K562 (cell line): ENCODE results near the gene OPN1MW3. TPM values are rescaled to one million over a fixed set of nuclear protein-coding genes. Genes with fewer than 3 reads are reported as not detected.

Experiments
- ATAC-seq: fragments of 200-7000 bp; cut with Tn5 transposase; 3 replicates; pipeline ENCODE4 v1.9.1; 2020; ENCODE audit warnings: moderate library complexity
- BruUV-seq: library from RNA; stranded (reverse); fragments of 400-500 nt; replicated peaks from 2 replicates; lab custom pipeline; 2021; lab: Mats Ljungman, UMichigan
- CTCF ChIA-PET: fragments of 300-600 bp; formaldehyde crosslinking; extraction: SDS; loops from one replicate; lab custom pipeline; 2021; ENCODE audit warnings: low intra/inter-chr PET ratio; lab: Yijun Ruan, JAX
- POLR2A ChIA-PET: fragments of 300-600, 350-650 bp; sonication (Branson Sonifier 250); formaldehyde crosslinking; extraction: SDS; loops from one replicate; lab custom pipeline; 2021; ENCODE audit warnings: antibody characterized with exemption, inconsistent platforms; lab: Yijun Ruan, JAX
- DNase-seq, 4 experiments: peaks; one replicate each; pipeline versions ENCODE4 v3.0.0 to v3.0.0-alpha.2; 2011 to 2018; ENCODE audit warnings: low spot score in 3 of 4, mixed read lengths in 3 of 4; ENCODE audit errors: extremely low read depth in 1 of 4
- FAIRE-seq: peaks from 2 replicates; lab custom pipeline; 2011; peaks lifted over from hg19 to GRCh38; lab: Jason Lieb, UNC
- H2AFZ ChIP-seq: 2 replicates; pipeline ENCODE4 v1.6.0; 2011; ENCODE audit warnings: low read depth, low read length, control low read depth, inconsistent platforms
- H3K27ac ChIP-seq: fragments of 200-600 bp; 3 replicates; pipeline ENCODE4 v1.8.0; 2011; ENCODE audit warnings: low read depth, mild to moderate bottlenecking, control low read depth, inconsistent platforms, low read length, moderate library complexity, mixed read lengths; ENCODE audit errors: extremely low read depth
- H3K27me3 ChIP-seq, 2 experiments: fragments of 300-600 bp in 1 of 2; 2 replicates in 1 of 2; 3 replicates in 1 of 2; pipeline versions ENCODE4 v1.6.0 to v1.8.0; 2011; ENCODE audit warnings: inconsistent platforms in 2 of 2, low read length in 2 of 2, mild to moderate bottlenecking in 1 of 2, mixed read lengths in 1 of 2, moderate library complexity in 1 of 2; ENCODE audit not compliant: control insufficient read depth in 2 of 2, insufficient read depth in 2 of 2
- H3K36me3 ChIP-seq: fragments of 300-600 bp; 3 replicates; pipeline ENCODE4 v1.8.0; 2011; ENCODE audit warnings: mild to moderate bottlenecking, low read length, inconsistent platforms; ENCODE audit not compliant: control insufficient read depth, insufficient read depth
- H3K4me1 ChIP-seq, 2 experiments: fragments of 200-600 bp in 1 of 2; replicated peaks in 1 of 2; 2 replicates in 1 of 2; 3 replicates in 1 of 2; pipeline versions ENCODE4 v1.5.1 to v1.8.0; 2011; ENCODE audit warnings: inconsistent platforms in 2 of 2, low read length in 2 of 2, mild to moderate bottlenecking in 1 of 2, mixed read lengths in 1 of 2, moderate library complexity in 1 of 2; ENCODE audit not compliant: control insufficient read depth in 2 of 2, insufficient read depth in 2 of 2
- H3K4me2 ChIP-seq: 2 replicates; pipeline ENCODE4 v1.6.1; 2011; ENCODE audit warnings: low read length, control low read depth, inconsistent platforms, mixed read lengths; ENCODE audit not compliant: insufficient read depth
- H3K4me3 ChIP-seq: fragments of 200-600 bp; sonication (generic), shearing (Covaris generic); 2 replicates; pipeline ENCODE4 v1.5.1; 2016; ENCODE audit warnings: control low read depth, inconsistent platforms
- H3K79me2 ChIP-seq: fragments of 200-600 bp; 3 replicates; pipeline ENCODE4 v1.8.0; 2011; ENCODE audit warnings: low read length, inconsistent platforms; ENCODE audit not compliant: control insufficient read depth, insufficient read depth
- H3K9ac ChIP-seq, 2 experiments: 2 replicates each; pipeline versions ENCODE4 v1.6.0 to v1.6.1; 2011; ENCODE audit warnings: low read depth in 2 of 2, low read length in 2 of 2, control low read depth in 1 of 2, inconsistent platforms in 1 of 2, mild to moderate bottlenecking in 1 of 2, mixed read lengths in 1 of 2; ENCODE audit not compliant: insufficient read depth in 1 of 2
- H3K9me1 ChIP-seq: one replicate; pipeline ENCODE4 v1.6.0; 2011; ENCODE audit warnings: inconsistent platforms, mild to moderate bottlenecking, low read length, moderate library complexity; ENCODE audit not compliant: control insufficient read depth, insufficient read depth
- H3K9me3 ChIP-seq: replicated peaks from 2 replicates; pipeline ENCODE4 v1.5.1; 2011; ENCODE audit warnings: low read depth, low read length, inconsistent platforms; ENCODE audit not compliant: control insufficient read depth, insufficient read depth
- H4K20me1 ChIP-seq: replicated peaks from 2 replicates; pipeline ENCODE4 v1.6.1; 2011; ENCODE audit warnings: low read length, inconsistent platforms, mixed read lengths; ENCODE audit not compliant: control insufficient read depth, insufficient read depth
- ADNP ChIP-seq: fragments of 200-800 bp; sonication (Bioruptor generic); IDR thresholded peaks from 2 replicates; pipeline ENCODE4 v1.6.1; 2016; ENCODE audit warnings: missing genetic modification characterization, missing compliant biosample characterization
- ETV5 ChIP-seq: sonication (generic); formaldehyde crosslinking; IDR thresholded peaks from 2 replicates; pipeline ENCODE4 v1.4.0; 2020; ENCODE audit warnings: low read depth, mild to moderate bottlenecking, missing genetic modification reagents
- FUS ChIP-seq: fragments of 200-400 bp; formaldehyde crosslinking; optimal IDR thresholded peaks from 2 replicates; pipeline ENCODE3; 2017; ENCODE audit warnings: low read depth, low read length
- ZKSCAN8 ChIP-seq: fragments of 200-800 bp; sonication (Bioruptor generic); IDR thresholded peaks from 2 replicates; pipeline ENCODE4 v1.6.1; 2016; ENCODE audit warnings: missing genetic modification characterization, missing compliant biosample characterization
- WGBS: fragments of 100-300 bp; shearing (Covaris generic); methylation state at CpG from one replicate; pipeline ENCODE4 v1.1.6; 2016; ENCODE audit warnings: low coverage, mixed read lengths; ENCODE audit not compliant: insufficient coverage; ENCODE audit errors: missing lambda C conversion rate; 5-methylcytosine and 5-hydroxymethylcytosine counted together
- in situ Hi-C: fragments of 300-500 bp; cut with MboI; formaldehyde crosslinking; loops from 4 replicates; pipeline ENCODE4 v1.15.0; 2018; ENCODE audit warnings: inconsistent platforms, mixed read lengths
- intact Hi-C: fragments of 100-400 bp; cut with micrococcal nuclease; formaldehyde crosslinking; loops from 2 replicates; pipeline ENCODE4 v1.14.2; 2022
- polyA plus RNA-seq, 8 experiments: library from polyadenylated mRNA; depleted of rRNA in 4 of 8; stranded (reverse) in 5 of 8; unstranded in 3 of 8; fragments of >200 nt; fragmentation: Nextera tagmentation in 2 of 8; fragmentation: Illumina TruSeq in 1 of 8; extraction: Ambion mirVana in 2 of 8; extraction: Trizol in 1 of 8; gene quantifications; 2 replicates each; pipeline versions ENCODE4 v1.2.1 to v1.2.3, GENCODE V29; 2011 to 2014; ENCODE audit warnings: inconsistent platforms in 1 of 8, missing spikeins in 1 of 8
- total RNA-seq, 7 experiments: library from RNA; depleted of rRNA in 6 of 7; stranded (reverse); fragments of >200 nt in 6 of 7; fragmentation: Illumina TruSeq in 2 of 7; extraction: Trizol in 2 of 7; gene quantifications; 2 replicates each; pipeline versions ENCODE4 v1.2.1 to v1.2.3, GENCODE V29; 2011 to 2021; ENCODE audit warnings: low replicate concordance in 1 of 7
- TF ChIP-seq, protein P1 (sequence below): fragments of 150-350 bp; IDR thresholded peaks from 2 replicates; pipeline ENCODE4 v1.6.1; 2014; ENCODE audit warnings: low read depth, mild to moderate bottlenecking, low read length, borderline replicate concordance
- TF ChIP-seq, protein P2 (sequence below): fragments of 450-650 bp; IDR thresholded peaks from 2 replicates; pipeline ENCODE4 v1.6.1; 2016; ENCODE audit warnings: mild to moderate bottlenecking, moderate library complexity

OPN1MW3 gene
- total and polyA plus RNA-seq, 9 of the 15 experiments (the other 6 are each of a cell fraction or from before 2014, with no cell fraction given): not detected

DNA sequence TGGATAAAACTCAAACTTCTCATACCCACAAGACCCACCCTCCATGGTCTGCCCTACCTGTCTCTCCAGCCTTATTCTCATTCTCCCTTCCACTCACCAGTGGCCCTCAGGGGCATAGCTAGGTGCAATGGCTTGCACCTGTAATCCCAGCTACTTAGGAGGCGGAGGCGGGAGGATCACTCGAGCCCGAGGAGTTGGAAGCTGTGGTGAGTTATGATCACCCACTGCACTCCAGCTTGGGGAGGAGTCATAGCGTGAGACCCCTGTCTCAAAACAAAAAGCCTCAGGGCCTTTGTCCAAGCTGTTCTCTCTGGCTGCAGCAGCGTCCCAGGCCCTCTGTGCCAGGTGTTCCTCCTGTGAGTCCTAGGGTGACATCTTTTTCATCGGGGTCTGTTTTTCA is 54.7 kb downstream of the OPN1MW3 start (continued):
- TF ChIP-seq FUS: no peak

DNA sequence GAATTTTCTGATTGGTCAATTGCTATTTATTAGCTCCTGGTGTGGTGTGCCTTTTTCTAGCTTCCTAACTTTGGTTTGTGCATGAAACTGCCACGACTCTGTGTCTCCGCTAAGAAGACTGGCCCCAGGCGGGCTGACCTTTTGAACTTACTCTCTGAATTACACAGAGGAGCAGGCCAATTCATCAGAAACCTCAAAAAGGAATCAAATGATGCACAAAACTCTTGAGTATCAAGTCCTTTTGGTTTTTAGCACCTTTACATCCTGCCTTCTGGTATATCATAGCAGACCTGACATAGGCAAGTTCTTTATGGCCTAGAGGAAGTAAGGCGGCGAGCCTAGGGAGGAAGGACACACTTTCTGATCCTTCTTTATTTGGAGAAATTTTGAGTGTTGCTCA is 55.8 kb downstream of the OPN1MW3 start:
- Histone ChIP-seq H3K36me3 (no peaks in the 10 kb centered on the region), H3K27ac (no peak overlapping the region), H4K20me1 (no peaks in the 10 kb centered on the region), H3K4me3 (no peak overlapping the region), H3K9ac (no peak overlapping the region), H3K4me2 (no peak overlapping the region), H3K4me1 (peaks cover 2 to 3% of the 10 kb centered on the region in 2 experiments; a peak in 3 of 5 replicates), H3K27me3 (no peaks in the 10 kb centered on the region), H3K9me1 (no peaks in the 10 kb centered on the region), H3K79me2 (no peaks in the 10 kb centered on the region), H3K9me3 (no peaks in the 10 kb centered on the region), H2AFZ (no peak overlapping the region)
- intact Hi-C loops (no loop called here), in situ Hi-C loops (loop anchor here (25.0 kb wide), 1 partner anchor 101 kb away; the partner anchor contains the start of gene OPN1MW2)
- FAIRE-seq (no peak), DNase-seq (no peak), ATAC-seq (no peak)
- ChIA-PET POLR2A (no interaction called here), CTCF (no interaction called here)
- WGBS: 71% methylated on average over 5 of the region's 5 CpGs
- no TSS peak for BruUV-seq
- TF ChIP-seq ADNP (tag): no peak
- TF ChIP-seq, protein P1, sequence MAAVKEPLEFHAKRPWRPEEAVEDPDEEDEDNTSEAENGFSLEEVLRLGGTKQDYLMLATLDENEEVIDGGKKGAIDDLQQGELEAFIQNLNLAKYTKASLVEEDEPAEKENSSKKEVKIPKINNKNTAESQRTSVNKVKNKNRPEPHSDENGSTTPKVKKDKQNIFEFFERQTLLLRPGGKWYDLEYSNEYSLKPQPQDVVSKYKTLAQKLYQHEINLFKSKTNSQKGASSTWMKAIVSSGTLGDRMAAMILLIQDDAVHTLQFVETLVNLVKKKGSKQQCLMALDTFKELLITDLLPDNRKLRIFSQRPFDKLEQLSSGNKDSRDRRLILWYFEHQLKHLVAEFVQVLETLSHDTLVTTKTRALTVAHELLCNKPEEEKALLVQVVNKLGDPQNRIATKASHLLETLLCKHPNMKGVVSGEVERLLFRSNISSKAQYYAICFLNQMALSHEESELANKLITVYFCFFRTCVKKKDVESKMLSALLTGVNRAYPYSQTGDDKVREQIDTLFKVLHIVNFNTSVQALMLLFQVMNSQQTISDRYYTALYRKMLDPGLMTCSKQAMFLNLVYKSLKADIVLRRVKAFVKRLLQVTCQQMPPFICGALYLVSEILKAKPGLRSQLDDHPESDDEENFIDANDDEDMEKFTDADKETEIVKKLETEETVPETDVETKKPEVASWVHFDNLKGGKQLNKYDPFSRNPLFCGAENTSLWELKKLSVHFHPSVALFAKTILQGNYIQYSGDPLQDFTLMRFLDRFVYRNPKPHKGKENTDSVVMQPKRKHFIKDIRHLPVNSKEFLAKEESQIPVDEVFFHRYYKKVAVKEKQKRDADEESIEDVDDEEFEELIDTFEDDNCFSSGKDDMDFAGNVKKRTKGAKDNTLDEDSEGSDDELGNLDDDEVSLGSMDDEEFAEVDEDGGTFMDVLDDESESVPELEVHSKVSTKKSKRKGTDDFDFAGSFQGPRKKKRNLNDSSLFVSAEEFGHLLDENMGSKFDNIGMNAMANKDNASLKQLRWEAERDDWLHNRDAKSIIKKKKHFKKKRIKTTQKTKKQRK: no peak
- TF ChIP-seq, protein P2, sequence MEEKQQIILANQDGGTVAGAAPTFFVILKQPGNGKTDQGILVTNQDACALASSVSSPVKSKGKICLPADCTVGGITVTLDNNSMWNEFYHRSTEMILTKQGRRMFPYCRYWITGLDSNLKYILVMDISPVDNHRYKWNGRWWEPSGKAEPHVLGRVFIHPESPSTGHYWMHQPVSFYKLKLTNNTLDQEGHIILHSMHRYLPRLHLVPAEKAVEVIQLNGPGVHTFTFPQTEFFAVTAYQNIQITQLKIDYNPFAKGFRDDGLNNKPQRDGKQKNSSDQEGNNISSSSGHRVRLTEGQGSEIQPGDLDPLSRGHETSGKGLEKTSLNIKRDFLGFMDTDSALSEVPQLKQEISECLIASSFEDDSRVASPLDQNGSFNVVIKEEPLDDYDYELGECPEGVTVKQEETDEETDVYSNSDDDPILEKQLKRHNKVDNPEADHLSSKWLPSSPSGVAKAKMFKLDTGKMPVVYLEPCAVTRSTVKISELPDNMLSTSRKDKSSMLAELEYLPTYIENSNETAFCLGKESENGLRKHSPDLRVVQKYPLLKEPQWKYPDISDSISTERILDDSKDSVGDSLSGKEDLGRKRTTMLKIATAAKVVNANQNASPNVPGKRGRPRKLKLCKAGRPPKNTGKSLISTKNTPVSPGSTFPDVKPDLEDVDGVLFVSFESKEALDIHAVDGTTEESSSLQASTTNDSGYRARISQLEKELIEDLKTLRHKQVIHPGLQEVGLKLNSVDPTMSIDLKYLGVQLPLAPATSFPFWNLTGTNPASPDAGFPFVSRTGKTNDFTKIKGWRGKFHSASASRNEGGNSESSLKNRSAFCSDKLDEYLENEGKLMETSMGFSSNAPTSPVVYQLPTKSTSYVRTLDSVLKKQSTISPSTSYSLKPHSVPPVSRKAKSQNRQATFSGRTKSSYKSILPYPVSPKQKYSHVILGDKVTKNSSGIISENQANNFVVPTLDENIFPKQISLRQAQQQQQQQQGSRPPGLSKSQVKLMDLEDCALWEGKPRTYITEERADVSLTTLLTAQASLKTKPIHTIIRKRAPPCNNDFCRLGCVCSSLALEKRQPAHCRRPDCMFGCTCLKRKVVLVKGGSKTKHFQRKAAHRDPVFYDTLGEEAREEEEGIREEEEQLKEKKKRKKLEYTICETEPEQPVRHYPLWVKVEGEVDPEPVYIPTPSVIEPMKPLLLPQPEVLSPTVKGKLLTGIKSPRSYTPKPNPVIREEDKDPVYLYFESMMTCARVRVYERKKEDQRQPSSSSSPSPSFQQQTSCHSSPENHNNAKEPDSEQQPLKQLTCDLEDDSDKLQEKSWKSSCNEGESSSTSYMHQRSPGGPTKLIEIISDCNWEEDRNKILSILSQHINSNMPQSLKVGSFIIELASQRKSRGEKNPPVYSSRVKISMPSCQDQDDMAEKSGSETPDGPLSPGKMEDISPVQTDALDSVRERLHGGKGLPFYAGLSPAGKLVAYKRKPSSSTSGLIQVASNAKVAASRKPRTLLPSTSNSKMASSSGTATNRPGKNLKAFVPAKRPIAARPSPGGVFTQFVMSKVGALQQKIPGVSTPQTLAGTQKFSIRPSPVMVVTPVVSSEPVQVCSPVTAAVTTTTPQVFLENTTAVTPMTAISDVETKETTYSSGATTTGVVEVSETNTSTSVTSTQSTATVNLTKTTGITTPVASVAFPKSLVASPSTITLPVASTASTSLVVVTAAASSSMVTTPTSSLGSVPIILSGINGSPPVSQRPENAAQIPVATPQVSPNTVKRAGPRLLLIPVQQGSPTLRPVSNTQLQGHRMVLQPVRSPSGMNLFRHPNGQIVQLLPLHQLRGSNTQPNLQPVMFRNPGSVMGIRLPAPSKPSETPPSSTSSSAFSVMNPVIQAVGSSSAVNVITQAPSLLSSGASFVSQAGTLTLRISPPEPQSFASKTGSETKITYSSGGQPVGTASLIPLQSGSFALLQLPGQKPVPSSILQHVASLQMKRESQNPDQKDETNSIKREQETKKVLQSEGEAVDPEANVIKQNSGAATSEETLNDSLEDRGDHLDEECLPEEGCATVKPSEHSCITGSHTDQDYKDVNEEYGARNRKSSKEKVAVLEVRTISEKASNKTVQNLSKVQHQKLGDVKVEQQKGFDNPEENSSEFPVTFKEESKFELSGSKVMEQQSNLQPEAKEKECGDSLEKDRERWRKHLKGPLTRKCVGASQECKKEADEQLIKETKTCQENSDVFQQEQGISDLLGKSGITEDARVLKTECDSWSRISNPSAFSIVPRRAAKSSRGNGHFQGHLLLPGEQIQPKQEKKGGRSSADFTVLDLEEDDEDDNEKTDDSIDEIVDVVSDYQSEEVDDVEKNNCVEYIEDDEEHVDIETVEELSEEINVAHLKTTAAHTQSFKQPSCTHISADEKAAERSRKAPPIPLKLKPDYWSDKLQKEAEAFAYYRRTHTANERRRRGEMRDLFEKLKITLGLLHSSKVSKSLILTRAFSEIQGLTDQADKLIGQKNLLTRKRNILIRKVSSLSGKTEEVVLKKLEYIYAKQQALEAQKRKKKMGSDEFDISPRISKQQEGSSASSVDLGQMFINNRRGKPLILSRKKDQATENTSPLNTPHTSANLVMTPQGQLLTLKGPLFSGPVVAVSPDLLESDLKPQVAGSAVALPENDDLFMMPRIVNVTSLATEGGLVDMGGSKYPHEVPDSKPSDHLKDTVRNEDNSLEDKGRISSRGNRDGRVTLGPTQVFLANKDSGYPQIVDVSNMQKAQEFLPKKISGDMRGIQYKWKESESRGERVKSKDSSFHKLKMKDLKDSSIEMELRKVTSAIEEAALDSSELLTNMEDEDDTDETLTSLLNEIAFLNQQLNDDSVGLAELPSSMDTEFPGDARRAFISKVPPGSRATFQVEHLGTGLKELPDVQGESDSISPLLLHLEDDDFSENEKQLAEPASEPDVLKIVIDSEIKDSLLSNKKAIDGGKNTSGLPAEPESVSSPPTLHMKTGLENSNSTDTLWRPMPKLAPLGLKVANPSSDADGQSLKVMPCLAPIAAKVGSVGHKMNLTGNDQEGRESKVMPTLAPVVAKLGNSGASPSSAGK: no peak
- no peak for TF ChIP-seq ETV5
- no peak for TF ChIP-seq ZKSCAN8 (CRISPR knock-in tag)
